ENCODE results near the gene ATF2. TPM values are rescaled to one million over a fixed set of nuclear protein-coding genes. Genes with fewer than 3 reads are reported as not detected.
A peak's percentile ranks its signal among the peaks of the same experiment; 100 is the strongest.

The ATF2 gene
- total RNA-seq, 1 experiment from 2014 or later = 39.9 TPM

DNA sequence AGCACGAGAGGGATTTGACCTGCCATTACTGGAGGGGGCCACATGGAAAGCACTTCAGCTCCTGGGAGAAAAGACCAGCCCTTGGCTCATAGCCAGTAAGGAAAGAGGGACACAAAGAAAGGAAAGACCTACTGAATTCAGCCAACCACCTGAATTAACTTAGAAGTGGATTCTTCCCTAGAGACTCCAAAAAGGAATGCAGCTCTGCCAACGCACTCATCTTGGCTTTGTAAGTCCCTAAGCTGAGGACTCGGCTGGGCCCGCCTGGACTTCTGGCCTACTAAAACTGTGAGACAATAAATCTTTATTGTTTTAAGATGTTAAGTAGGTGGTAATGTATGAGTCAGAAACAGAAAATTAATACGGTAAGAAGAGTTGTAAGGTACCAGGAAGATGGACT, 11.5 kb downstream of the ATF2 start:
- no peaks in the 10 kb centered on the region for H3K9me3 Mint-ChIP-seq
- ChIA-PET CTCF (no interaction called here), POLR2A (interaction anchor here (0.5 to 1.1 kb wide), 2 partner anchors 12 to 66 kb away, joined by 3 read pairs; no protein-coding TSS in a partner anchor)
- H3K27ac Mint-ChIP-seq = peak overlapping the region; percentile 88
- TF ChIP-seq HMGA2 (CRISPR knock-in tag; IDR thresholded peaks at IDR 0.05) (no peak), ZNF416 (CRISPR knock-in tag; IDR thresholded peaks at IDR 0.05) (no peak), SP1 (CRISPR knock-in tag; conservative IDR thresholded peaks at IDR 0.05) (no peak), OVOL2 (CRISPR knock-in tag; IDR thresholded peaks at IDR 0.05; ENCODE audit: borderline replicate concordance) (no peak), SMAD4 (CRISPR knock-in tag; IDR thresholded peaks at IDR 0.05) (no peak), SOX15 (CRISPR knock-in tag; IDR thresholded peaks at IDR 0.05) (no peak), ATF1 (CRISPR knock-in tag; IDR thresholded peaks at IDR 0.05) (no peak), GABPB1 (CRISPR knock-in tag; IDR thresholded peaks at IDR 0.05) (no peak), ZNF232 (CRISPR knock-in tag; IDR thresholded peaks at IDR 0.05) (no peak), ZNF317 (CRISPR knock-in tag; IDR thresholded peaks at IDR 0.05; ENCODE audit: borderline replicate concordance, low read depth) (no peak)
- TF ChIP-seq, protein P1, sequence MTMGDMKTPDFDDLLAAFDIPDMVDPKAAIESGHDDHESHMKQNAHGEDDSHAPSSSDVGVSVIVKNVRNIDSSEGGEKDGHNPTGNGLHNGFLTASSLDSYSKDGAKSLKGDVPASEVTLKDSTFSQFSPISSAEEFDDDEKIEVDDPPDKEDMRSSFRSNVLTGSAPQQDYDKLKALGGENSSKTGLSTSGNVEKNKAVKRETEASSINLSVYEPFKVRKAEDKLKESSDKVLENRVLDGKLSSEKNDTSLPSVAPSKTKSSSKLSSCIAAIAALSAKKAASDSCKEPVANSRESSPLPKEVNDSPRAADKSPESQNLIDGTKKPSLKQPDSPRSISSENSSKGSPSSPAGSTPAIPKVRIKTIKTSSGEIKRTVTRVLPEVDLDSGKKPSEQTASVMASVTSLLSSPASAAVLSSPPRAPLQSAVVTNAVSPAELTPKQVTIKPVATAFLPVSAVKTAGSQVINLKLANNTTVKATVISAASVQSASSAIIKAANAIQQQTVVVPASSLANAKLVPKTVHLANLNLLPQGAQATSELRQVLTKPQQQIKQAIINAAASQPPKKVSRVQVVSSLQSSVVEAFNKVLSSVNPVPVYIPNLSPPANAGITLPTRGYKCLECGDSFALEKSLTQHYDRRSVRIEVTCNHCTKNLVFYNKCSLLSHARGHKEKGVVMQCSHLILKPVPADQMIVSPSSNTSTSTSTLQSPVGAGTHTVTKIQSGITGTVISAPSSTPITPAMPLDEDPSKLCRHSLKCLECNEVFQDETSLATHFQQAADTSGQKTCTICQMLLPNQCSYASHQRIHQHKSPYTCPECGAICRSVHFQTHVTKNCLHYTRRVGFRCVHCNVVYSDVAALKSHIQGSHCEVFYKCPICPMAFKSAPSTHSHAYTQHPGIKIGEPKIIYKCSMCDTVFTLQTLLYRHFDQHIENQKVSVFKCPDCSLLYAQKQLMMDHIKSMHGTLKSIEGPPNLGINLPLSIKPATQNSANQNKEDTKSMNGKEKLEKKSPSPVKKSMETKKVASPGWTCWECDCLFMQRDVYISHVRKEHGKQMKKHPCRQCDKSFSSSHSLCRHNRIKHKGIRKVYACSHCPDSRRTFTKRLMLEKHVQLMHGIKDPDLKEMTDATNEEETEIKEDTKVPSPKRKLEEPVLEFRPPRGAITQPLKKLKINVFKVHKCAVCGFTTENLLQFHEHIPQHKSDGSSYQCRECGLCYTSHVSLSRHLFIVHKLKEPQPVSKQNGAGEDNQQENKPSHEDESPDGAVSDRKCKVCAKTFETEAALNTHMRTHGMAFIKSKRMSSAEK (CRISPR knock-in tag; IDR thresholded peaks at IDR 0.05; ENCODE audit: borderline replicate concordance) = no peak
- TF ChIP-seq, protein P2, sequence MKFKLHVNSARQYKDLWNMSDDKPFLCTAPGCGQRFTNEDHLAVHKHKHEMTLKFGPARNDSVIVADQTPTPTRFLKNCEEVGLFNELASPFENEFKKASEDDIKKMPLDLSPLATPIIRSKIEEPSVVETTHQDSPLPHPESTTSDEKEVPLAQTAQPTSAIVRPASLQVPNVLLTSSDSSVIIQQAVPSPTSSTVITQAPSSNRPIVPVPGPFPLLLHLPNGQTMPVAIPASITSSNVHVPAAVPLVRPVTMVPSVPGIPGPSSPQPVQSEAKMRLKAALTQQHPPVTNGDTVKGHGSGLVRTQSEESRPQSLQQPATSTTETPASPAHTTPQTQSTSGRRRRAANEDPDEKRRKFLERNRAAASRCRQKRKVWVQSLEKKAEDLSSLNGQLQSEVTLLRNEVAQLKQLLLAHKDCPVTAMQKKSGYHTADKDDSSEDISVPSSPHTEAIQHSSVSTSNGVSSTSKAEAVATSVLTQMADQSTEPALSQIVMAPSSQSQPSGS (CRISPR knock-in tag; IDR thresholded peaks at IDR 0.05; ENCODE audit: borderline replicate concordance, low read depth) = no peak
- peak; percentile 69 for ATAC-seq
- peaks cover 27% of the 10 kb centered on the region for H3K4me1 Mint-ChIP-seq
- no peak overlapping the region for H3K4me3 Mint-ChIP-seq
- no peaks in the 10 kb centered on the region for H3K27me3 Mint-ChIP-seq (ENCODE audit: low read depth)
- no peak for DNase-seq (ENCODE audit: low spot score)
- no peaks in the 10 kb centered on the region; the same call in 1 of the 2 replicates for H3K36me3 Mint-ChIP-seq

DNA sequence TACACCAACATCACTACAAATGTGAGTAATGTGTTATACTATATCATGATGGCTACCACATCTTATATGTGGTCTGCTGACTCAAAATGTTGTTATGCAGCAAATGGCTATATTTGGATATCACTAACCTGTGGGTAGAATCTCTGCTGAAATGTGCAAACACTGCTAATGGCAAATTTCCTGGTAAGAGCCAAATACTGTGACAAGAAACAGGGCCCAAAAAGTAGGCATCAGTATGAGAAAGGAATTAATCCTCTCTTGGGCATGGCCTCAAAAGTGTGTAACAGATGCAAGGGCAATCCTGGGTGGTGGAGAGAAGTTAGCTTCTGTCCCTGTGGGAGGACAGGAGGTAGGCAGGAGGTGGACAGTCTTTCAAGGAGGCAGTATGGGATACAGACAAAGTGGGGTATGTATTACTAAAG, 13.3 kb downstream of the ATF2 start:
- Mint-ChIP-seq H3K27me3 (ENCODE audit: low read depth) (no peaks in the 10 kb centered on the region), H3K36me3 (no peaks in the 10 kb centered on the region; the same call in none of the 2 replicates), H3K27ac (no peak overlapping the region), H3K9me3 (no peaks in the 10 kb centered on the region), H3K4me1 (peaks cover 28% of the 10 kb centered on the region), H3K4me3 (no peak overlapping the region)
- DNase-seq (ENCODE audit: low spot score) (no peak), ATAC-seq (no peak)
- ChIA-PET CTCF (interaction anchor here (0.6 kb wide), 1 partner anchor 11 kb away, joined by 3 read pairs; no protein-coding TSS in a partner anchor), POLR2A (no interaction called here)
- TF ChIP-seq ZNF317 (CRISPR knock-in tag; IDR thresholded peaks at IDR 0.05; ENCODE audit: borderline replicate concordance, low read depth) = no peak
- TF ChIP-seq, protein P3, sequence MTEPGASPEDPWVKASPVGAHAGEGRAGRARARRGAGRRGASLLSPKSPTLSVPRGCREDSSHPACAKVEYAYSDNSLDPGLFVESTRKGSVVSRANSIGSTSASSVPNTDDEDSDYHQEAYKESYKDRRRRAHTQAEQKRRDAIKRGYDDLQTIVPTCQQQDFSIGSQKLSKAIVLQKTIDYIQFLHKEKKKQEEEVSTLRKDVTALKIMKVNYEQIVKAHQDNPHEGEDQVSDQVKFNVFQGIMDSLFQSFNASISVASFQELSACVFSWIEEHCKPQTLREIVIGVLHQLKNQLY (CRISPR knock-in tag; IDR thresholded peaks at IDR 0.05) = no peak
- TF ChIP-seq IRF2 (CRISPR knock-in tag; IDR thresholded peaks at IDR 0.05; ENCODE audit: borderline replicate concordance, low read depth) = no peak
- TF ChIP-seq, protein P4, sequence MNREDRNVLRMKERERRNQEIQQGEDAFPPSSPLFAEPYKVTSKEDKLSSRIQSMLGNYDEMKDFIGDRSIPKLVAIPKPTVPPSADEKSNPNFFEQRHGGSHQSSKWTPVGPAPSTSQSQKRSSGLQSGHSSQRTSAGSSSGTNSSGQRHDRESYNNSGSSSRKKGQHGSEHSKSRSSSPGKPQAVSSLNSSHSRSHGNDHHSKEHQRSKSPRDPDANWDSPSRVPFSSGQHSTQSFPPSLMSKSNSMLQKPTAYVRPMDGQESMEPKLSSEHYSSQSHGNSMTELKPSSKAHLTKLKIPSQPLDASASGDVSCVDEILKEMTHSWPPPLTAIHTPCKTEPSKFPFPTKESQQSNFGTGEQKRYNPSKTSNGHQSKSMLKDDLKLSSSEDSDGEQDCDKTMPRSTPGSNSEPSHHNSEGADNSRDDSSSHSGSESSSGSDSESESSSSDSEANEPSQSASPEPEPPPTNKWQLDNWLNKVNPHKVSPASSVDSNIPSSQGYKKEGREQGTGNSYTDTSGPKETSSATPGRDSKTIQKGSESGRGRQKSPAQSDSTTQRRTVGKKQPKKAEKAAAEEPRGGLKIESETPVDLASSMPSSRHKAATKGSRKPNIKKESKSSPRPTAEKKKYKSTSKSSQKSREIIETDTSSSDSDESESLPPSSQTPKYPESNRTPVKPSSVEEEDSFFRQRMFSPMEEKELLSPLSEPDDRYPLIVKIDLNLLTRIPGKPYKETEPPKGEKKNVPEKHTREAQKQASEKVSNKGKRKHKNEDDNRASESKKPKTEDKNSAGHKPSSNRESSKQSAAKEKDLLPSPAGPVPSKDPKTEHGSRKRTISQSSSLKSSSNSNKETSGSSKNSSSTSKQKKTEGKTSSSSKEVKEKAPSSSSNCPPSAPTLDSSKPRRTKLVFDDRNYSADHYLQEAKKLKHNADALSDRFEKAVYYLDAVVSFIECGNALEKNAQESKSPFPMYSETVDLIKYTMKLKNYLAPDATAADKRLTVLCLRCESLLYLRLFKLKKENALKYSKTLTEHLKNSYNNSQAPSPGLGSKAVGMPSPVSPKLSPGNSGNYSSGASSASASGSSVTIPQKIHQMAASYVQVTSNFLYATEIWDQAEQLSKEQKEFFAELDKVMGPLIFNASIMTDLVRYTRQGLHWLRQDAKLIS (CRISPR knock-in tag; IDR thresholded peaks at IDR 0.05; ENCODE audit: borderline replicate concordance) = no peak
- TF ChIP-seq ZNF232 (CRISPR knock-in tag; IDR thresholded peaks at IDR 0.05) = no peak
- TF ChIP-seq, protein P5, sequence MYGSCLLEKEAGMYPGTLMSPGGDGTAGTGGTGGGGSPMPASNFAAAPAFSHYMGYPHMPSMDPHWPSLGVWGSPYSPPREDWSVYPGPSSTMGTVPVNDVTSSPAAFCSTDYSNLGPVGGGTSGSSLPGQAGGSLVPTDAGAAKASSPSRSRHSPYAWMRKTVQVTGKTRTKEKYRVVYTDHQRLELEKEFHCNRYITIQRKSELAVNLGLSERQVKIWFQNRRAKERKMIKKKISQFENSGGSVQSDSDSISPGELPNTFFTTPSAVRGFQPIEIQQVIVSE (CRISPR knock-in tag; IDR thresholded peaks at IDR 0.05; ENCODE audit: borderline replicate concordance) = no peak
- TF ChIP-seq, protein P6, sequence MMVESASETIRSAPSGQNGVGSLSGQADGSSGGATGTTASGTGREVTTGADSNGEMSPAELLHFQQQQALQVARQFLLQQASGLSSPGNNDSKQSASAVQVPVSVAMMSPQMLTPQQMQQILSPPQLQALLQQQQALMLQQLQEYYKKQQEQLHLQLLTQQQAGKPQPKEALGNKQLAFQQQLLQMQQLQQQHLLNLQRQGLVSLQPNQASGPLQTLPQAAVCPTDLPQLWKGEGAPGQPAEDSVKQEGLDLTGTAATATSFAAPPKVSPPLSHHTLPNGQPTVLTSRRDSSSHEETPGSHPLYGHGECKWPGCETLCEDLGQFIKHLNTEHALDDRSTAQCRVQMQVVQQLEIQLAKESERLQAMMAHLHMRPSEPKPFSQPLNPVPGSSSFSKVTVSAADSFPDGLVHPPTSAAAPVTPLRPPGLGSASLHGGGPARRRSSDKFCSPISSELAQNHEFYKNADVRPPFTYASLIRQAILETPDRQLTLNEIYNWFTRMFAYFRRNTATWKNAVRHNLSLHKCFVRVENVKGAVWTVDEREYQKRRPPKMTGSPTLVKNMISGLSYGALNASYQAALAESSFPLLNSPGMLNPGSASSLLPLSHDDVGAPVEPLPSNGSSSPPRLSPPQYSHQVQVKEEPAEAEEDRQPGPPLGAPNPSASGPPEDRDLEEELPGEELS (CRISPR knock-in tag; IDR thresholded peaks at IDR 0.05) = no peak
- TF ChIP-seq ZNF138 (CRISPR knock-in tag; conservative IDR thresholded peaks at IDR 0.05) = no peak
- TF ChIP-seq GTF2I (CRISPR knock-in tag; conservative IDR thresholded peaks at IDR 0.05) = no peak
- no peak for TF ChIP-seq ETV6 (CRISPR knock-in tag; IDR thresholded peaks at IDR 0.05)
- TF ChIP-seq TCF7 (CRISPR knock-in tag; IDR thresholded peaks at IDR 0.05; ENCODE audit: low read depth) = no peak
- TF ChIP-seq ZNF219 (CRISPR knock-in tag; IDR thresholded peaks at IDR 0.05; ENCODE audit: borderline replicate concordance) = no peak
- TF ChIP-seq TEAD1 (CRISPR knock-in tag; IDR thresholded peaks at IDR 0.05) = no peak
- no peak for TF ChIP-seq ZNF416 (CRISPR knock-in tag; IDR thresholded peaks at IDR 0.05)

All from WTC11 (cell line).